GM12864 (cell line): ENCODE data around the gene ARL8B.

Experiments
- DNase-seq: peaks from one replicate; pipeline ENCODE4 v3.0.0-alpha.2; 2011; ENCODE audit warnings: low read depth
- H3K4me3 ChIP-seq: 2 replicates; pipeline ENCODE4 v1.5.1; 2011; ENCODE audit warnings: mild to moderate bottlenecking, low read depth, low read length, control low read depth
- TF ChIP-seq, protein P1 (sequence below): IDR thresholded peaks from 2 replicates; pipeline ENCODE4 v1.5.1; 2011; ENCODE audit warnings: low read depth, mild to moderate bottlenecking, moderate library complexity, low read length, control low read depth, inconsistent platforms; ENCODE audit errors: missing control alignments

The ARL8B gene

DNA sequence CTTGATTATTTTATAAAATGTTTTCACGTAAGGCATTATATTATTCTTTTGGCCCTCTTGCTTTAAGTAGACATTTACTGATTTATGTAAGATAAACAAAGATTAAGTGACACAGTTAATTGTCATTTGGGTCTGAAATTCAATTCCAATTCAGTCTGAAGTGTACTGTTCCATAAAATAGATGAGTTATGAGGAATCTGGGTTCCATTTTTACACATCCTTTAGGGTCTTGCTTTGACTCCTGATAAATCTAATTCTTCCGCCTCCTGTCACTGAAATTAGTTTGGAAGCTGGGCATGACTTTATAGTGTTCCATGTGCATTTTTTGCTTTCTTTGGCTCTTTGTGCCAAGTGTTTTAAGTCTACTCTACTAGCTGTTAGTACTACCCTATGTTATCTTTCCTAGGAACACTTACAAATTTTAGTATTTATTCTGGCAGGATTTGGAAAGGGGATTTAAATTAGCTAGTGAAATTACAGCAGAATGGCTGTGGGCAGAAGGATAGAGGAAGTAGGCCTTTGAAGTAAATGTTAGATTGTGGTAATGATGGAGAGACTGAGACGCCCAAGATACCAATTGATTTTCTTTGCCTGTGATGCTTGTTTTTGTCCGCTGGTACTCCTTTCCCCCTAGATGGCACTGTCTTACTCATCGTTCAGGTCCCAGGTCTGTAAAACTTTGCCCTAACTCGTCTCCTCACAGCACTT lies 14.3 kb downstream of the ARL8B start:
- TF ChIP-seq, protein P1, sequence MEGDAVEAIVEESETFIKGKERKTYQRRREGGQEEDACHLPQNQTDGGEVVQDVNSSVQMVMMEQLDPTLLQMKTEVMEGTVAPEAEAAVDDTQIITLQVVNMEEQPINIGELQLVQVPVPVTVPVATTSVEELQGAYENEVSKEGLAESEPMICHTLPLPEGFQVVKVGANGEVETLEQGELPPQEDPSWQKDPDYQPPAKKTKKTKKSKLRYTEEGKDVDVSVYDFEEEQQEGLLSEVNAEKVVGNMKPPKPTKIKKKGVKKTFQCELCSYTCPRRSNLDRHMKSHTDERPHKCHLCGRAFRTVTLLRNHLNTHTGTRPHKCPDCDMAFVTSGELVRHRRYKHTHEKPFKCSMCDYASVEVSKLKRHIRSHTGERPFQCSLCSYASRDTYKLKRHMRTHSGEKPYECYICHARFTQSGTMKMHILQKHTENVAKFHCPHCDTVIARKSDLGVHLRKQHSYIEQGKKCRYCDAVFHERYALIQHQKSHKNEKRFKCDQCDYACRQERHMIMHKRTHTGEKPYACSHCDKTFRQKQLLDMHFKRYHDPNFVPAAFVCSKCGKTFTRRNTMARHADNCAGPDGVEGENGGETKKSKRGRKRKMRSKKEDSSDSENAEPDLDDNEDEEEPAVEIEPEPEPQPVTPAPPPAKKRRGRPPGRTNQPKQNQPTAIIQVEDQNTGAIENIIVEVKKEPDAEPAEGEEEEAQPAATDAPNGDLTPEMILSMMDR: peak; percentile 70
- H3K4me3 ChIP-seq: no peak overlapping the region
- DNase-seq: peak; percentile 53

DNA sequence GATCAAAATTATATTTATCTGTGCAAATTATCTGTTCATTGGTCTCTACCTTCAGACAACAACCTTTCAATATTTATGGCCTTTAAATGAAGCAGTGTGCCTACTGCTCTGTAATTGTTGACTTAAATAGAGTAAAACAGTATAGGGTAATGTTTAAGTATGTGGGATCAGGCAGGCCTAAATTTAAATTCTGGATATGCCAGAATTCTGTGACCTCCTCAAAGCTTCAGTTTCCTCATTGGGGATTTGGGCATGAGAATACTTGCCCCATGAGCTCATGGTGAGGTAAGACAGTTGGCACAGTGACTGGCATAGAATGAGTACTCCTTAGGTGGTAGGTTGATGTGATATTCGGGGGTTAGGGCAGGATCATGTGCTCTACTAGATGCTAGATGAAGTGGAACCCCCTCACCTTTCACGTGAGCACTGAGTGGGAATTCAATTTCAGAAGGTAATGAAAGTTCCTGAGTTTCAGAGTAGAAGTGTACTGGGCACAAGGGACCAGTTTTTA lies 14.9 kb downstream of the ARL8B start:
- TF ChIP-seq, protein P1: no peak
- no peak for DNase-seq
- no peak overlapping the region for H3K4me3 ChIP-seq

DNA sequence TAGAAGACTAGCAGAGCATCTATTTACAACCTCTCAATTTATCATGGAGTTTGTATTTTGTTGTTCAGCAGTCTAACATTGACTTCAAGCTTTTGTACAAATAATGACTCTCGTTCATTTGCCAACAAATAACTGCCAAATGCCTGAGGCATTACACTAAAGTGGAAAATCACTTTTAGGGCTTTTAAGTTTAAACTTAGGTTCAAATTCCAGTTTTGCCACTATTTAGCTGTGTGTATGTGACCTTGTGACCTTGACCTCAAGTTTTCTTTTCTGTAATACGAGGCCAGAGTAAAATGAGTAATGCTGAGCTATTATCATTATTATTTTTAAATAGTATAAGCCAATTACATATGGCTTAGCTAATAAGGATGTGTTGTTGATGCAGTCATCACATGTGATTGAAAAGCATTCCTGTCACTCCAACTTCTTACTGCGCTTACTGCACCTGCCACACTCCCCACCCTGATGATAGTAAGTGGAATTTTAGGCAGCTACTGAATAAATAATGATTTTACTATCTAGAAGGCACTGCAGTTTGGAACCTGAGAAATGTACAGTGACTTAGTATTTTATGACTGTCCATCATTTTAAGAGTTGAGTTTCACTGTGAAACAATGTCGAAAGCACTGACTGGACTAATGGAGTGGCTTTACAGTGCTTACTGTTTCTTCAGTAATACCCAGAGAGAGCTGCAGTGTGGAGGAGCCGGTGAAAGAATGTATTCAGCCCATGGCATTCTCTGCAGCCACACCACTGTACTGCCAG lies 16.3 kb downstream of the ARL8B start:
- H3K4me3 ChIP-seq: no peak overlapping the region
- no peak for DNase-seq
- TF ChIP-seq, protein P1: no peak

DNA sequence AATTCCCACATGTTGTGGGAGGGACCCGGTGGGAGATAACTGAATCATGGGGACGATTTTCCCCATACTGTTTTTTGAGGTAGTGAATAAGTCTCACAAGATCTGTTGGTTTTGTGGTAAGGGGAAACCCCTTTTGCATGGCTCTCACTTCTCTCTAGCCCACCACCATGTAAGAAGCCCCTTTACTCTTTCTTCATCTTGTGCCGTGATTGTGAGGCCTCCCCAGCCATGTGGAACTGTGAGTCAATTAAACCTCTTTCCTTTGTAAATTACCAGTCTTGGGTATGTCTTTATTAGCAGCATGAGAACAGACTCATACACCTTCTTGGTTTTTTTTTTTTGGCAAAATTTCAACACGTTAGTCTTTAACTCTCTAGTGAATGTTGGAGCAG lies 18.1 kb downstream of the ARL8B start:
- TF ChIP-seq, protein P1: no peak
- no peak overlapping the region for H3K4me3 ChIP-seq
- no peak for DNase-seq

DNA sequence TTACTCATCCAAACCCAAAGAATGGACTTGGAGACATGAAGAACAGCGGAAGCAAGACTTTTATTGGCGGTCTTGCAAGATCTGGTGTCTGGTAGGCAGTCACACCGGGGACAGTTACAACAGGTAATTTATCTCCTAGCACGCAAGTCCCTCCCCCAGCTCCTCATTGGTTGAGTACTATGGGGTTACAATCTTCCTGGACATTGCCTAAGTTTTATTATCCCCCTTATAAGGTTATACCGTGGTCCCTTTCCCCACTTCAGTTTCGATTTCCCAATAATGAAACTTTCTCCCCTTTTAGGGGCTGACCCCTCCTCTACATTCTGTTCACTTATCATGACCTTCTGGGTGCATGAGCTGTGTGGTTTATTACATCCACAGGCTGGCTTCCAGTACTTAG lies 18.7 kb downstream of the ARL8B start:
- TF ChIP-seq, protein P1: no peak
- DNase-seq: no peak
- no peak overlapping the region for H3K4me3 ChIP-seq

DNA sequence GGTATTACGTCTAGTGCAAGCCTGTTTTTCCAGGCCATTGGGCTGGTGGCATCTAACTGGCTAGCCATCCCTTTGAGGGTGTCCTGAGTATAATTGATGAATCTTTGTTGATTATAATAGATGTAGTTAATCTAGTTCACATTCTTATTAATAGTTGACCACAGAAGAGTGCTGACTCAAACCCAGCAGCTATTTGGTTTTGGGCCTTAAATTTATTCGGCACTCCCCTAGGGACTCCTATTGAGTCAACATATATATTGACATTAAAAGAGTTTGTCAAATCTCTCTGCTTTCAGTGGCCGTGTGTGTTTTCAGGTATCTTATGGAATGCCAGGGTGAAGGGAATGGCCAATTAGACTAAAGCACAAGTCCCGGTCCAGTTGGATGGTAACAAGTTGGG lies 19.7 kb downstream of the ARL8B start:
- H3K4me3 ChIP-seq: no peak overlapping the region
- TF ChIP-seq, protein P1: no peak
- no peak for DNase-seq

DNA sequence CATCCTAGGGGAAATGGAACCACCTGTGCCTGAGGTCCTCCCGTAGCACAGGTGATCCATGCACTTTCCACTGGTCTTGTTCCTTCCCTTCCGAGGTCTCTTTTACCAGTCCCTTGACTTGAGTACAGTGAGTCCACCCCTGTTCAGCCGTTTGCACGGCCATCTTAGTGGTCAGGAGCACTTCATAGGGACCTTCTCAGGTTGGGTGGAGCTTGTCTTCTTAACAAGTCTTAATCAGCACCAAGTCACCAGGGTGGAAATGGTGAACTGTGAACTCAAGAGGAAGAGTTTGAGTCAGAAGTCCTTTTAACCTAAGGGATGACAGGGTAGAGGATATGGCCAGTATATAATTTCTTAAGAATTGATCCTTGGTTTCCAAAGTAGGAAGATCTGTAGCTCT lies 21.4 kb downstream of the ARL8B start:
- TF ChIP-seq, protein P1: no peak
- no peak for DNase-seq

More for the DNA sequence above, 21.4 kb downstream of the ARL8B start:
- no peak overlapping the region for H3K4me3 ChIP-seq
